Right atrium auricular region (tissue), 2 donors: ENCODE measurements around the gene LRP8. TPM values are rescaled to one million over a fixed set of nuclear protein-coding genes. Genes with fewer than 3 reads are reported as not detected.

Source experiments
- DNase-seq: peaks from one replicate; pipeline ENCODE4 v3.0.0-alpha.2; 2019; ENCODE audit warnings: low spot score
- H3K27ac ChIP-seq, 2 donors: fragments of 200-600 bp; sonication (generic); 1 replicate in 1 of 2; 2 replicates in 1 of 2; pipeline ENCODE4 v1.5.1; 2016 to 2019
- H3K27me3 ChIP-seq, 2 donors: fragments of 200-600 bp; sonication (generic); one replicate each; pipeline versions ENCODE4 v1.5.1 to v1.6.0; 2017 to 2019
- H3K36me3 ChIP-seq: fragments of 200-600 bp; sonication (generic); one replicate; pipeline ENCODE4 v1.5.1; 2016
- H3K4me1 ChIP-seq, 2 donors: fragments of 200-600 bp; sonication (generic); one replicate each; pipeline versions ENCODE4 v1.5.1 to v1.6.0; 2017 to 2019
- H3K4me3 ChIP-seq, 2 donors: fragments of 200-600 bp; sonication (generic); 1 replicate in 1 of 2; 2 replicates in 1 of 2; pipeline ENCODE4 v1.5.1; 2017 to 2019; ENCODE audit warnings: mild to moderate bottlenecking in 1 of 2, moderate library complexity in 1 of 2
- H3K9me3 ChIP-seq, 2 donors: fragments of 200-600 bp; sonication (generic); one replicate each; pipeline ENCODE4 v1.5.1; 2019
- total RNA-seq, 2 donors: library from RNA; depleted of rRNA; stranded (reverse); fragments of >200 nt; gene quantifications; one replicate each; pipeline ENCODE4 v1.1.0, GENCODE V29; 2016
- TF ChIP-seq, protein P1 (sequence below), 2 donors: fragments of 200-600 bp; sonication (generic); IDR thresholded peaks; one replicate each; pipeline ENCODE4 v1.5.1; 2019; ENCODE audit warnings: antibody characterized with exemption in 2 of 2

The LRP8 gene
- total RNA-seq, 2 donors from 2014 or later = 2.2 to 3.6 TPM

DNA sequence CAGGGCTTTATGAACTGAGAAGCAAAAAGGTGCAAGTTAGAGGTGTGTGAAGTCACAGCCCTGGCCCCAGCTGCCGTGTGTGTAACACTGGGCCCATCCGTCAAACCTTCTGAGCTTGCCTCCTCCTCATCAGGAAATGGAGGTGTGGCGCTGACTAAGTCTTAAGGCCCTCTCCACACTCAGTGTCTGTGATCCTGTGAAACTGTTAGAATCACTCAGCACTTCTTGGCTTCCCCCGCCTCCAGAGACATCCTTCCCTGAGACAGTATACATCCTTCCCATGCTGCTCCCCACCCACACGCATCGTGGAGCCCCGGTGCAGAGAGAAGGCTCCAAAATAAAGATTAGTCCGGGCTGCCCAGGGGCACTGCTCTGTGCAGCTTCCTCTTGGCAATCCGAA, 33.3 kb downstream of the LRP8 start:
- Histone ChIP-seq H3K4me3 (no peak overlapping the region), H3K27me3 (no peaks in the 10 kb centered on the region), H3K27ac (no peak overlapping the region), H3K36me3 (no peaks in the 10 kb centered on the region), H3K9me3 (no peaks in the 10 kb centered on the region), H3K4me1 (peaks cover 0 to 30% of the 10 kb centered on the region in 2 donors)
- no peak for DNase-seq
- TF ChIP-seq, protein P1, sequence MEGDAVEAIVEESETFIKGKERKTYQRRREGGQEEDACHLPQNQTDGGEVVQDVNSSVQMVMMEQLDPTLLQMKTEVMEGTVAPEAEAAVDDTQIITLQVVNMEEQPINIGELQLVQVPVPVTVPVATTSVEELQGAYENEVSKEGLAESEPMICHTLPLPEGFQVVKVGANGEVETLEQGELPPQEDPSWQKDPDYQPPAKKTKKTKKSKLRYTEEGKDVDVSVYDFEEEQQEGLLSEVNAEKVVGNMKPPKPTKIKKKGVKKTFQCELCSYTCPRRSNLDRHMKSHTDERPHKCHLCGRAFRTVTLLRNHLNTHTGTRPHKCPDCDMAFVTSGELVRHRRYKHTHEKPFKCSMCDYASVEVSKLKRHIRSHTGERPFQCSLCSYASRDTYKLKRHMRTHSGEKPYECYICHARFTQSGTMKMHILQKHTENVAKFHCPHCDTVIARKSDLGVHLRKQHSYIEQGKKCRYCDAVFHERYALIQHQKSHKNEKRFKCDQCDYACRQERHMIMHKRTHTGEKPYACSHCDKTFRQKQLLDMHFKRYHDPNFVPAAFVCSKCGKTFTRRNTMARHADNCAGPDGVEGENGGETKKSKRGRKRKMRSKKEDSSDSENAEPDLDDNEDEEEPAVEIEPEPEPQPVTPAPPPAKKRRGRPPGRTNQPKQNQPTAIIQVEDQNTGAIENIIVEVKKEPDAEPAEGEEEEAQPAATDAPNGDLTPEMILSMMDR (IDR thresholded peaks at IDR 0.05) = no peak

DNA sequence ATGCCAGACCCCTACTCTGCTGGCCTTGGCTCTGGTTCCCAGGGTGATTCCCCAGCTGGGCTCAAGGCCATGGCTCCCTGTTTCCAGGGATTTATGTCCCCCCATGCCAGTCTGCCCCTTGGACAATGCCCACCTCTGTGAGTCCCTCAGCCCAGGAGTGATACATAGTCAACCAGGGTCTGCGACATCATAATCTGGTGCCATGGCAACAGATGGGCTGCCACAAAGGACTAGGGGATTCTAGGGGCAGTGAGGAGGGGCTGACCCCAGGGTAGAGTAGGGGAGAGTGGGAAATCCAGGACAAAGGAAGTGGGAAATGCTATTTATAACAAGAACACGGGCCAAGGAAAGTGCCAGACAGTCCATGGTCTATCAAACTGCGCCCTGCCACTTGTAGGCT, 33.8 kb downstream of the LRP8 start:
- H3K27me3 ChIP-seq = no peaks in the 10 kb centered on the region
- no peaks in the 10 kb centered on the region for H3K9me3 ChIP-seq
- no peak overlapping the region for H3K4me3 ChIP-seq
- H3K36me3 ChIP-seq = no peaks in the 10 kb centered on the region
- H3K4me1 ChIP-seq = peaks cover 0 to 30% of the 10 kb centered on the region in 2 donors
- DNase-seq = no peak
- no peak overlapping the region for H3K27ac ChIP-seq
- TF ChIP-seq, protein P1 (IDR thresholded peaks at IDR 0.05) = no peak

DNA sequence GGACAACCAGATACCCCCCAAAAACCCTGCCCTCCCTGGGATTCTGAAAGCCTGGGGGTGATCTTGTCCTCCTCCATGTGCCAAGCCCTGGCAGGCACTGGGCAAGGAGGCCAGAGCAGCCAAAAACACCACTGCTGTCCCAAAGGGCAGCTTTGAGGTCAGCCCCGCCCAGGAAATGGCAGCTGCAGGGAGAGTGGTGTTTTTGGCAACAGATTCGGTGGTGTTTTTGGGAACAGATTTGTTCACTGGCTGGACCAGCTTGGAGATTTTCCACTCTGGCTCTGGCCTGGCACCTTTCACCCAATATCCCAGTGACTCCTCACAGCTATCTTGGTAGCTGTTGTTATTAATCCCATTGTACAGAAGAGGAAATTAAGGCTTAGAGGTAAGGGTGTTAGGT, 34.7 kb downstream of the LRP8 start:
- no peaks in the 10 kb centered on the region for H3K36me3 ChIP-seq
- no peak overlapping the region for H3K27ac ChIP-seq
- no peaks in the 10 kb centered on the region for H3K27me3 ChIP-seq
- peaks cover 0 to 30% of the 10 kb centered on the region in 2 donors for H3K4me1 ChIP-seq
- no peak for DNase-seq
- H3K4me3 ChIP-seq = no peak overlapping the region
- no peaks in the 10 kb centered on the region for H3K9me3 ChIP-seq
- TF ChIP-seq, protein P1 (IDR thresholded peaks at IDR 0.05) = no peak

DNA sequence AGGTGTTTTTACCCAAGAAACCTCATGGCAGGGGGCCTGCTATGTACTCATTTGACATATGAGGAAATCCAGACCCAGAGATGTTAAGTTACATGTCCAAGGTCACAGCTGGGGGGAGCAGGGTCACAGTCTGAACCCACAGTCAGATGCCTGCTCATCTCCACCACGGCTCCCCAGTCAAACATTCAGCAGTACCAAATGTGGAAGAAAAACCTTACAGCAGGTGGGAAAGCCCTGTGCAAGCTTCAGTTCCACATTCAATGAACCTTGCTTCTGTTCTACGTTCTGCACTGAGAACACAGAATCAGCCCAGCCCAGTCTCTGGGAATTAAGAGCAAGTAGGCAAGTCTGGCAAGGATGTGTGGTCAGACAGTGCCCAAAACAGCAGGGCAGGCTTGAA, 35.2 kb downstream of the LRP8 start:
- TF ChIP-seq, protein P1 (IDR thresholded peaks at IDR 0.05) = no peak
- H3K27ac ChIP-seq = no peak overlapping the region
- peaks cover 0 to 30% of the 10 kb centered on the region in 2 donors for H3K4me1 ChIP-seq
- no peak overlapping the region for H3K4me3 ChIP-seq
- no peaks in the 10 kb centered on the region for H3K27me3 ChIP-seq
- H3K36me3 ChIP-seq = no peaks in the 10 kb centered on the region
- no peaks in the 10 kb centered on the region for H3K9me3 ChIP-seq
- DNase-seq = no peak

DNA sequence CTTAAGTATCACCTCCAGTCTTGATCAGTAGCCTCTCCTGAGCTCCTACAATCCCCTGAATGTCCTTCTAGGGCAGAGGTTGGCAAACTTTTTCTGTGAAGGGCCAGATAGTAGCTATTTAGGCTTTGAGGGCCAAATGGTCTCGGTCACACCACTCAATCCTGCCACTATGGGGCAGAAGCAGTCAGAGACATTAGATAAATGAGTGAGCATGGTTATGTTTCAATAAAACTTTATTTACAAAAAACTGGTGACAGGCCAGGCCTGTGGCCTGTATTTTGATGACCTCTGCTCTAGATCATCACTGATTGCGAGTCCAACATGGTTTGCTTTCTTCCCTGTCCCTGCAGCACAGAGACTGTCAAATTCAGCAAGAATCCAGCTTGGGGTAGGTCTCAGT, 36.3 kb downstream of the LRP8 start:
- no peak overlapping the region for H3K27ac ChIP-seq
- H3K36me3 ChIP-seq = no peaks in the 10 kb centered on the region
- H3K4me3 ChIP-seq = no peak overlapping the region
- H3K27me3 ChIP-seq = no peaks in the 10 kb centered on the region
- H3K4me1 ChIP-seq = peaks cover 0 to 30% of the 10 kb centered on the region in 2 donors
- TF ChIP-seq, protein P1 (IDR thresholded peaks at IDR 0.05) = no peak
- no peaks in the 10 kb centered on the region for H3K9me3 ChIP-seq
- no peak for DNase-seq

DNA sequence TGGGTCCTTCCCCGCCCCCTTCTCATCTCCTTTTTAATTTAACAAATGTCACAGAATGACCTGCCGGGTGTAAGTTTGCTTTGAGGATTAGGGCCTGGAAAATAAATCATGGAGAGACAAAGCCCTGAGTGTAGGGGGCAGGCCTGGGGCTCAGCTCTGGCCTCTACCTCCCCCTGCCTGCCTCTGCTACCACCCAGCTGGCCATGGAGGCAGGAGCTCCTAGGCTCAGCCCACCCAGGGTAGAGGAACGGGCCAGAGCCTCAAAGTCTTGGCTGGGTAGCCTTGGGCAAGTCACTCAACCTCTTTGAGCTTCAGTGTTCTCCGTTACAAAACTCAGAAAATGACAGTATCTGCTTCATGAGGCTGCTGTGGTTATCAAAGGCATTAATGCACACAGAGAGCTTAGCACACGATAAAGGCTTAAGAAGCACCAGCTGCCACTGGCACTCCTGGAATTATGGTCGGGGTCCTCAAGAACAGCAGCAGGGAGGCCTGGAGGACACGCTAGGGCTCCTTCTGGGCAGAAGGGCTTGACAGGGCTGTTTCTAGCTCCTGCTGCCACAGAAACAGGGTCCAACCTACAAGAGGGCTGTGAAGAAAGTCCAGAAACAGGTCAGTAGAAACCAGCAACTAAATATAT, 39.0 kb downstream of the LRP8 start:
- no peaks in the 10 kb centered on the region for H3K36me3 ChIP-seq
- H3K4me3 ChIP-seq = no peak overlapping the region
- no peak for DNase-seq
- TF ChIP-seq, protein P1 (IDR thresholded peaks at IDR 0.05) = no peak
- no peaks in the 10 kb centered on the region for H3K9me3 ChIP-seq
- H3K27me3 ChIP-seq = no peaks in the 10 kb centered on the region
- H3K27ac ChIP-seq = no peak overlapping the region
- H3K4me1 ChIP-seq = peaks cover 0 to 25% of the 10 kb centered on the region in 2 donors
